HUES64 (cell line): ENCODE results near the gene EFNA1.

Experiments
- H3K27ac ChIP-seq: 2 replicates; pipeline ENCODE4 v1.7.0; 2013; ENCODE audit warnings: low read depth, low read length, inconsistent platforms
- H3K27me3 ChIP-seq: 2 replicates; pipeline ENCODE4 v1.6.1; 2013; ENCODE audit warnings: mild to moderate bottlenecking, low read length; ENCODE audit not compliant: insufficient read depth
- H3K36me3 ChIP-seq: 2 replicates; pipeline ENCODE4 v1.6.1; 2013; ENCODE audit warnings: mild to moderate bottlenecking, low read length; ENCODE audit not compliant: insufficient read depth
- H3K4me1 ChIP-seq: 2 replicates; pipeline ENCODE4 v1.6.1; 2013; ENCODE audit warnings: mild to moderate bottlenecking, low read length, moderate library complexity; ENCODE audit not compliant: insufficient read depth
- H3K4me3 ChIP-seq: 2 replicates; pipeline ENCODE4 v1.5.1; 2013; ENCODE audit warnings: mild to moderate bottlenecking, low read length, moderate library complexity
- H3K9ac ChIP-seq: 2 replicates; pipeline ENCODE4 v1.6.1; 2013; ENCODE audit warnings: mild to moderate bottlenecking, low read depth, low read length
- H3K9me3 ChIP-seq: 2 replicates; pipeline ENCODE4 v1.6.1; 2013; ENCODE audit warnings: low read depth, low read length; ENCODE audit not compliant: insufficient read depth
- WGBS: fragments of 150-250, 120-280 bp; methylation state at CpG from one replicate; pipeline ENCODE4 v1.1.7; 2013; ENCODE audit warnings: missing lambda C conversion rate; 5-methylcytosine and 5-hydroxymethylcytosine counted together

The EFNA1 gene

GRCh38 chr1:155094622-155094948 is 33.1 kb upstream of the EFNA1 start:
- Histone ChIP-seq H3K9me3 (no peaks in the 10 kb centered on the region), H3K36me3 (no peaks in the 10 kb centered on the region), H3K4me1 (no peaks in the 10 kb centered on the region; the same call in 1 of the 2 replicates), H3K4me3 (no peak overlapping the region), H3K27ac (no peak overlapping the region), H3K9ac (no peak overlapping the region), H3K27me3 (peaks cover 3% of the 10 kb centered on the region)
- 85% methylated on average over 2 of the region's 2 CpGs for WGBS

- WGBS, result 92% methylated on average over 7 of the region's 7 CpGs
- no peaks in the 10 kb centered on the region for H3K4me1 ChIP-seq
Observed at GRCh38 chr1:155099331-155099730, 28.3 kb upstream of the EFNA1 start.

GRCh38 chr1:155103325-155103724 is 24.4 kb upstream of the EFNA1 start:
- H3K9me3 ChIP-seq, result no peaks in the 10 kb centered on the region
- no peak overlapping the region for H3K4me3 ChIP-seq
- no peaks in the 10 kb centered on the region for H3K4me1 ChIP-seq
- H3K9ac ChIP-seq, result no peak overlapping the region
- 0 out of 2 replicates have a peak, but pooled peaks cover 2% of the 10 kb centered on the region for H3K27me3 ChIP-seq
- no peaks in the 10 kb centered on the region for H3K36me3 ChIP-seq
- WGBS, result 96% methylated on average over 9 of the region's 9 CpGs
- H3K27ac ChIP-seq, result no peak overlapping the region

More at GRCh38 chr1:155099331-155099730, 28.3 kb upstream of the EFNA1 start:
- H3K36me3 ChIP-seq, result no peaks in the 10 kb centered on the region
- no peaks in the 10 kb centered on the region for H3K9me3 ChIP-seq
- H3K4me3 ChIP-seq, result no peak overlapping the region
- H3K9ac ChIP-seq, result no peak overlapping the region
- no peak overlapping the region for H3K27ac ChIP-seq
- H3K27me3 ChIP-seq, result no peaks in the 10 kb centered on the region; the same call in 1 of the 2 replicates

GRCh38 chr1:155104605-155105534 is 22.8 kb upstream of the EFNA1 start:
- no peaks in the 10 kb centered on the region for H3K36me3 ChIP-seq
- H3K4me3 ChIP-seq, result no peak overlapping the region
- no peak overlapping the region for H3K9ac ChIP-seq
- 90% methylated on average over 7 of the region's 7 CpGs for WGBS
- H3K27ac ChIP-seq, result no peak overlapping the region
- H3K27me3 ChIP-seq, result 0 out of 2 replicates have a peak, but pooled peaks cover 2% of the 10 kb centered on the region
- H3K9me3 ChIP-seq, result no peaks in the 10 kb centered on the region
- no peaks in the 10 kb centered on the region for H3K4me1 ChIP-seq

GRCh38 chr1:155105604-155106011 is 22.1 kb upstream of the EFNA1 start:
- no peaks in the 10 kb centered on the region for H3K4me1 ChIP-seq
- H3K27ac ChIP-seq, result no peak overlapping the region
- no peaks in the 10 kb centered on the region for H3K36me3 ChIP-seq
- WGBS, result 86% methylated on average over 7 of the region's 7 CpGs
- 0 out of 2 replicates have a peak, but pooled peaks cover 2% of the 10 kb centered on the region for H3K27me3 ChIP-seq
- H3K4me3 ChIP-seq, result no peak overlapping the region
- no peaks in the 10 kb centered on the region for H3K9me3 ChIP-seq
- no peak overlapping the region for H3K9ac ChIP-seq

GRCh38 chr1:155106862-155107261 is 20.8 kb upstream of the EFNA1 start:
- WGBS, result 77% methylated on average over 6 of the region's 6 CpGs
- Histone ChIP-seq H3K9me3 (no peaks in the 10 kb centered on the region), H3K27me3 (0 out of 2 replicates have a peak, but pooled peaks cover 2% of the 10 kb centered on the region), H3K4me1 (no peaks in the 10 kb centered on the region), H3K27ac (no peak overlapping the region), H3K9ac (no peak overlapping the region), H3K36me3 (no peaks in the 10 kb centered on the region), H3K4me3 (no peak overlapping the region)

- H3K9ac ChIP-seq, result no peak overlapping the region
- H3K27me3 ChIP-seq, result 0 out of 2 replicates have a peak, but pooled peaks cover 2% of the 10 kb centered on the region
- WGBS, result 81% methylated on average over 12 of the region's 12 CpGs
- no peaks in the 10 kb centered on the region for H3K36me3 ChIP-seq
- no peak overlapping the region for H3K27ac ChIP-seq
- no peaks in the 10 kb centered on the region for H3K4me1 ChIP-seq
- H3K9me3 ChIP-seq, result no peaks in the 10 kb centered on the region
- H3K4me3 ChIP-seq, result no peak overlapping the region
Observed at GRCh38 chr1:155107309-155108264, 20.1 kb upstream of the EFNA1 start.

- Histone ChIP-seq H3K36me3 (no peaks in the 10 kb centered on the region), H3K9ac (no peak overlapping the region), H3K9me3 (no peaks in the 10 kb centered on the region), H3K4me3 (no peak overlapping the region), H3K4me1 (no peaks in the 10 kb centered on the region), H3K27ac (no peak overlapping the region), H3K27me3 (0 out of 2 replicates have a peak, but pooled peaks cover 2% of the 10 kb centered on the region)
- WGBS, result 94% methylated on average over 5 of the region's 5 CpGs
Observed at GRCh38 chr1:155108296-155108695, 19.4 kb upstream of the EFNA1 start.

- Histone ChIP-seq H3K27me3 (0 out of 2 replicates have a peak, but pooled peaks cover 2% of the 10 kb centered on the region), H3K9ac (no peak overlapping the region), H3K4me1 (no peaks in the 10 kb centered on the region), H3K4me3 (no peak overlapping the region), H3K36me3 (no peaks in the 10 kb centered on the region), H3K27ac (no peak overlapping the region), H3K9me3 (no peaks in the 10 kb centered on the region)
- 92% methylated on average over 4 of the region's 8 CpGs for WGBS
Observed at GRCh38 chr1:155110381-155110780, 17.3 kb upstream of the EFNA1 start.

- 87% methylated on average over 7 of the region's 8 CpGs for WGBS
- H3K4me1 ChIP-seq, result no peaks in the 10 kb centered on the region
- H3K27me3 ChIP-seq, result 0 out of 2 replicates have a peak, but pooled peaks cover 2% of the 10 kb centered on the region
Observed at GRCh38 chr1:155110826-155111225, 16.9 kb upstream of the EFNA1 start.

More at GRCh38 chr1:155110826-155111225, 16.9 kb upstream of the EFNA1 start:
- H3K9me3 ChIP-seq, result no peaks in the 10 kb centered on the region
- H3K27ac ChIP-seq, result no peak overlapping the region
- no peak overlapping the region for H3K4me3 ChIP-seq
- H3K36me3 ChIP-seq, result no peaks in the 10 kb centered on the region
- no peak overlapping the region for H3K9ac ChIP-seq
